Liver (tissue), 9 donors: ENCODE measurements around the gene C22orf31. TPM values are rescaled to one million over a fixed set of nuclear protein-coding genes. Genes with fewer than 3 reads are reported as not detected.

ENCODE experiments used
- DNase-seq: peaks from one replicate; pipeline ENCODE4 v3.0.0-alpha.2; 2017; ENCODE audit warnings: low spot score
- H3K27ac ChIP-seq, 2 donors: one replicate each; pipeline ENCODE4 v1.7.0; 2013; ENCODE audit warnings: inconsistent platforms in 2 of 2, low read length in 2 of 2, control low read depth in 1 of 2, low read depth in 1 of 2, mild to moderate bottlenecking in 1 of 2
- H3K27me3 ChIP-seq, 4 donors: one replicate each; pipeline versions ENCODE4 v1.6.1 to v1.7.0; 2013; ENCODE audit warnings: low read length in 3 of 4, inconsistent platforms in 1 of 4, mild to moderate bottlenecking in 1 of 4, moderate library complexity in 1 of 4; ENCODE audit not compliant: control insufficient read depth in 4 of 4, insufficient read depth in 4 of 4
- H3K36me3 ChIP-seq, 4 donors: one replicate each; pipeline versions ENCODE4 v1.6.1 to v1.7.0; 2013; ENCODE audit warnings: low read length in 3 of 4, mild to moderate bottlenecking in 3 of 4, low read depth in 1 of 4, moderate library complexity in 1 of 4; ENCODE audit not compliant: control insufficient read depth in 4 of 4, insufficient read depth in 3 of 4
- H3K4me1 ChIP-seq, 4 donors: one replicate each; pipeline versions ENCODE4 v1.6.1 to v1.7.0; 2013; ENCODE audit warnings: low read length in 3 of 4, mild to moderate bottlenecking in 3 of 4, moderate library complexity in 1 of 4; ENCODE audit not compliant: control insufficient read depth in 4 of 4, insufficient read depth in 4 of 4
- H3K4me3 ChIP-seq, 3 donors: one replicate each; pipeline versions ENCODE4 v1.6.1 to v1.7.0; 2013; ENCODE audit warnings: low read length in 3 of 3, control low read depth in 1 of 3, low read depth in 1 of 3, mild to moderate bottlenecking in 1 of 3
- H3K9ac ChIP-seq, 2 donors: one replicate each; pipeline ENCODE4 v1.7.0; 2013; ENCODE audit warnings: low read length in 2 of 2, mild to moderate bottlenecking in 2 of 2, moderate library complexity in 2 of 2, control low read depth in 1 of 2, low read depth in 1 of 2
- H3K9me3 ChIP-seq, 4 donors: one replicate each; pipeline versions ENCODE4 v1.6.1 to v1.7.0; 2013; ENCODE audit warnings: low read length in 3 of 4; ENCODE audit not compliant: control insufficient read depth in 4 of 4
- ATF3 ChIP-seq: IDR thresholded peaks from 2 replicates; pipeline ENCODE4 v1.6.1; 2016; ENCODE audit warnings: antibody characterized with exemption
- CTCF ChIP-seq: fragments of 150-350 bp; IDR thresholded peaks from 2 replicates; pipeline ENCODE4 v1.5.1; 2017; ENCODE audit warnings: improper control_type of control experiment, low read depth, low read length; ENCODE audit not compliant: missing input control
- FOXA2 ChIP-seq: IDR thresholded peaks from 2 replicates; pipeline ENCODE4 v1.6.1; 2016; ENCODE audit warnings: antibody characterized with exemption
- GABPA ChIP-seq, 2 donors: IDR thresholded peaks in 1 of 2; conservative IDR thresholded peaks in 1 of 2; 2 replicates each; pipeline ENCODE4 v1.6.1; 2016; ENCODE audit warnings: antibody characterized with exemption in 2 of 2, mild to moderate bottlenecking in 1 of 2, moderate library complexity in 1 of 2
- HNF4A ChIP-seq, 2 donors: conservative IDR thresholded peaks; 2 replicates each; pipeline ENCODE4 v1.6.1; 2016; ENCODE audit warnings: antibody characterized with exemption in 2 of 2, mild to moderate bottlenecking in 2 of 2
- HNF4G ChIP-seq: IDR thresholded peaks from 2 replicates; pipeline ENCODE4 v1.6.1; 2016; ENCODE audit warnings: antibody characterized with exemption
- MAX ChIP-seq: IDR thresholded peaks from 2 replicates; pipeline ENCODE4 v1.6.1; 2016; ENCODE audit warnings: antibody characterized with exemption
- NR2F2 ChIP-seq: IDR thresholded peaks from 2 replicates; pipeline ENCODE4 v1.6.1; 2016; ENCODE audit warnings: antibody characterized with exemption
- RAD21 ChIP-seq, 2 donors: IDR thresholded peaks; 2 replicates each; pipeline ENCODE4 v1.6.1; 2016; ENCODE audit warnings: antibody characterized with exemption in 2 of 2, mild to moderate bottlenecking in 2 of 2
- REST ChIP-seq: IDR thresholded peaks from 2 replicates; pipeline ENCODE4 v1.6.1; 2016; ENCODE audit warnings: antibody characterized with exemption, mild to moderate bottlenecking
- RXRA ChIP-seq, 2 donors: IDR thresholded peaks; 2 replicates each; pipeline ENCODE4 v1.6.1; 2017 to 2018; ENCODE audit warnings: antibody characterized with exemption in 2 of 2, mild to moderate bottlenecking in 1 of 2
- SP1 ChIP-seq: IDR thresholded peaks from 2 replicates; pipeline ENCODE4 v1.6.1; 2018; ENCODE audit warnings: antibody characterized with exemption, mild to moderate bottlenecking
- TAF1 ChIP-seq: conservative IDR thresholded peaks from 2 replicates; pipeline ENCODE4 v1.6.1; 2016; ENCODE audit warnings: antibody characterized with exemption, mild to moderate bottlenecking
- YY1 ChIP-seq: IDR thresholded peaks from 2 replicates; pipeline ENCODE4 v1.6.1; 2016; ENCODE audit warnings: antibody characterized with exemption, mild to moderate bottlenecking
- ZBTB33 ChIP-seq: IDR thresholded peaks from 2 replicates; pipeline ENCODE4 v1.6.1; 2016; ENCODE audit warnings: antibody characterized with exemption
- WGBS: extraction: QIAGEN DNeasy Blood & Tissue Kit; methylation state at CpG from one replicate; pipeline ENCODE4 v1.1.7; 2013; 5-methylcytosine and 5-hydroxymethylcytosine counted together
- polyA plus RNA-seq, 2 donors: library from polyadenylated mRNA; stranded (reverse) in 1 of 2; unstranded in 1 of 2; fragments of 200-250 nt in 1 of 2; fragments of >200 nt in 1 of 2; fragmentation: Nextera tagmentation in 1 of 2; extraction: Ambion mirVana in 1 of 2; gene quantifications; one replicate each; pipeline versions ENCODE4 v1.2.1 to v1.2.3, GENCODE V29; 2013 to 2015
- total RNA-seq, 2 donors: library from RNA; depleted of rRNA; stranded (reverse); fragments of >200 nt; gene quantifications; one replicate each; pipeline ENCODE4 v1.2.3, GENCODE V29; 2014
- donor health status: healthy.
- donor health status: healthy.
- donor health status: healthy.
- donor health status: healthy.
- donor health status: healthy.

Gene C22orf31
- total and polyA plus RNA-seq, 4 donors, result 0.14 TPM; not detected in 3

GRCh38 chr22:29098296-29098695, 36.7 kb upstream of the C22orf31 start:
- Histone ChIP-seq H3K9me3 (no peaks in the 10 kb centered on the region), H3K36me3 (peaks cover 0 to under 1% (median 0%) of the 10 kb centered on the region in 4 donors), H3K4me1 (peaks cover 0 to 10% (median 7%) of the 10 kb centered on the region in 4 donors), H3K27ac (no peak overlapping the region), H3K9ac (no peak overlapping the region), H3K4me3 (no peak overlapping the region), H3K27me3 (no peaks in the 10 kb centered on the region)
- DNase-seq, result no peak
- 100% methylated on average over 2 of the region's 2 CpGs for WGBS
- TF ChIP-seq RAD21 (IDR thresholded peaks at IDR 0.05) (no peak), ATF3 (no peak), TAF1 (no peak), REST (no peak), CTCF (no peak), YY1 (no peak), HNF4G (no peak), NR2F2 (no peak), HNF4A (conservative IDR thresholded peaks at IDR 0.05) (no peak), RXRA (IDR thresholded peaks at IDR 0.05) (no peak), ZBTB33 (no peak), GABPA (IDR thresholded peaks at IDR 0.05 in 1 of 2, conservative IDR thresholded peaks at IDR 0.05 in 1 of 2) (no peak), SP1 (no peak), FOXA2 (no peak)

GRCh38 chr22:29096736-29097669, 35.4 kb upstream of the C22orf31 start:
- Histone ChIP-seq H3K4me1 (peaks cover 0 to 20% (median 12%) of the 10 kb centered on the region in 4 donors), H3K36me3 (no peaks in the 10 kb centered on the region), H3K4me3 (no peak overlapping the region), H3K9ac (no peak overlapping the region), H3K27me3 (no peaks in the 10 kb centered on the region), H3K9me3 (no peaks in the 10 kb centered on the region), H3K27ac (no peak overlapping the region)
- 89% methylated on average over 13 of the region's 13 CpGs for WGBS
- no peak for DNase-seq
- TF ChIP-seq HNF4A (conservative IDR thresholded peaks at IDR 0.05) (no peak), MAX (no peak), YY1 (no peak)
